NCI-H2029 (cell line): Measurements from ENCODE around the gene ROR2.

Experiments used
- DNase-seq: peaks from one replicate; lab custom pipeline; 2025; lab: John Stamatoyannopoulos, UW

The ROR2 gene

GRCh38 chr9:91841591-91841990 is 108.4 kb downstream of the ROR2 start:
- no peak for DNase-seq

- no peak for DNase-seq
These were observed 109.1 kb downstream of the ROR2 start for GRCh38 chr9:91840882-91841281.

DNA sequence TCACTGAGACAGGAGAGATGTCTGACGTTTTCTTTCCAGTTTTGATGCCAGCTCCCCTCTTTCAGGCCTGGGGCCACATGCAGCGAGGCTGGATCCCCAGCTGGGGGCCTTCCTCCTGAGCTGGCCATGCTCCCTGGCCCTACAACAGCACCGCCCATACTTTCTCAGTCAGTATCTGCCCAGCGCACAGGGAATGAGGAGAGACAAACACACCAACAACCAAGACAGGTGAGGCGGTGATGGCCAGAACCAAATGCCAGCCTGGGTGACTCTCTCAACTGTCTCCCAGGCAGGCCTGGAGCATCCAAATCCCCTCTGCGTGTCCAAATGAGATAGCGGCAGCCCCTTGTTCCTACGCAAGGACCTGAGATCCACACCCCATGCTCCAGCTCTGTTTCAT is 109.6 kb downstream of the ROR2 start:
- no peak for DNase-seq

GRCh38 chr9:91839926-91840465 is 110.0 kb downstream of the ROR2 start:
- DNase-seq, result no peak

- DNase-seq, result peak; percentile 93
These were observed 111.9 kb downstream of the ROR2 start for GRCh38 chr9:91837981-91838731.

- no peak for DNase-seq
These were observed 113.5 kb downstream of the ROR2 start for GRCh38 chr9:91836515-91836914.

DNA sequence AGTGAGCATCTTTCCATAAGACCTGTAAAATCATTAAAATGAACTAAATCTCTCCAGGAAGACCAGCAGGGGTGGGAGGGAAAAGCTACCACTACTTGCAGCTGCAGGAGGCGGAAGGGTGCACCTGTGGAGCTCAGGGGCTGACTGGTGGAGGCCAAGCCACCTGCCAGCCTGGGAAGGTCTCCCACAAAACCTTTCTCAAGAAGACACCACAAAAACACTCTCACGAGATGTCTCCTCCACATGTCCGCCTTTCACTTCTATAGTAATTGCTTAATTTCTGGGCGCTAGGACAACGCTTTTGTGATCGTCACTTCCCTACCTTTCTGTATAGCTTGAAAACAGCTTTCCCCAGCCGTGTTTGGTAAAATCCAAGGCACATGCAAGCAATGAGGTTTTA is 114.4 kb downstream of the ROR2 start:
- no peak for DNase-seq

DNA sequence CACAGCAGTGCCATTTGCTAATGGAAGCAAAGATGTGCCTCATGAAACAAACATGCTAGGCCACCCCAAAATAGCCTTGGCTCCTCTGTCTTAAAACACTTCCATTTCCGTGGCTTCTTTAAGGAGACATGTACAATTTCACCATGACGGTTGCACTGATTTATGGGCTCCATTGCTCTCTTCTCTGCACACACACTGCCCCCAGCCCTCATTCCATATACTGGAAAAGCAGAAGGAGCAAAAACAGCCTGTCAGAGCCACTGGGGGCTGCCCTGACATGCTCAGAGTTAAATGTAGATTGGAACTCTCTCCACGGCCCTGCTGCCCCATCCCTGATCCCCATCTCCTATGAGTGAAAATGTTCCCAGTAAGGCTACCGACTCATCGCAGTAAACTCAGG is 114.8 kb downstream of the ROR2 start:
- DNase-seq, result no peak

DNA sequence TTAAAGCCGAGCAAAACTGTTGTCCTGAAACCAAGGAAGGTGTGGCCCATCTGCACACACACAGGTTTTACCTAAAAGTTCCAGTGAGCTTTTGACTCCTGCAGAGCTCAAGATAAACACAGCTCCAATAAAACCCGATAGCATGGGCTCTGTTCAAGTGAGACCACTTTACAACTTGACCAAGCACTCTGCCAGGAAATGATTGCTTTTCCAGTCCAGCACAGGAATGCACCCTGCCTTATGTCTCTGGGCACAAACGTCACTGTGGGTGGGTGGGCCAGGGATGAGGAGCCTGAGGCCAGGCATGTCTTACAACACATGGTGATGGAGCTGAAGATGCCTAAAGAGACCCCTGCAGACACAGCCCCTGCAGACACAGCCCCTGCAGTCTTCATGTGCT is 115.3 kb downstream of the ROR2 start:
- DNase-seq, result no peak

DNA sequence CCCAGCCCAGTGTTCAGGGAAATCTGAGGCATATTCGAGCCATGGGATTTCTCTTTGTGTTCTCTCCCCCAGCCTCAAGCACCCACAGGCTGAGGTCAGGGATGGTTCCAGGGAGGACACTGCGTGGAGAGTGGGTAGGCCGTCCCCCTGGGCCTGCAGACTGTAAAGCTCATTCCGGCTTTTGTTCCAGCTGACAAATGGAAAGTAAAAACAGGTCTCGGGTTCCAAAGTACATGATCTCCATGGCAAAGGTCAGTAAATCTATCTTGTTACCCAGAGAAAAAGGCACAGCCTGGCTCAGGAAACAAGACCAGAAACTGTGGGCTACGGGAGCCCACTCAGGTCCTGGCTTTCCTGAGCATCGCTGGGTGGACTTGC is 116.2 kb downstream of the ROR2 start:
- DNase-seq, result no peak

GRCh38 chr9:91833096-91833877 is 116.7 kb downstream of the ROR2 start:
- no peak for DNase-seq

DNA sequence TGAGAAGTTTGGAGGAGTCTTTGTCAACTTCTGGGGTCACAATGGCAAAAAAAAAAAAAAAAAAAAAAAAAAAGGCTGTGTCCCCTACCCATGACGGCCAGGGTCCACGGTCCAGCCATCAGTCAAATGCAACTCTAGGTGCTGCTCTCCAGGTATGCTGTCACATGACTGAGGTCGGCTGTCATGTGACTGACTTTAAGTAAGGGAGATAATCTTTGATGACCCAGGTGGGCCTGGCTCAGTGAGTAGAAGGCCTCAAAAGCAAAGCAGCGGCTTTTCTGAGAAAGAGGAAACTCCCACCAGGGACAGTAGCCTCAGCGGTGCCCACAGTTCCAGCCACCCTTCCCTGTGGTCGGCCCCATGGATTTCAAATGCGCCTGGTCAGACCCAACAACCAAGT is 117.7 kb downstream of the ROR2 start:
- DNase-seq, result no peak

DNA sequence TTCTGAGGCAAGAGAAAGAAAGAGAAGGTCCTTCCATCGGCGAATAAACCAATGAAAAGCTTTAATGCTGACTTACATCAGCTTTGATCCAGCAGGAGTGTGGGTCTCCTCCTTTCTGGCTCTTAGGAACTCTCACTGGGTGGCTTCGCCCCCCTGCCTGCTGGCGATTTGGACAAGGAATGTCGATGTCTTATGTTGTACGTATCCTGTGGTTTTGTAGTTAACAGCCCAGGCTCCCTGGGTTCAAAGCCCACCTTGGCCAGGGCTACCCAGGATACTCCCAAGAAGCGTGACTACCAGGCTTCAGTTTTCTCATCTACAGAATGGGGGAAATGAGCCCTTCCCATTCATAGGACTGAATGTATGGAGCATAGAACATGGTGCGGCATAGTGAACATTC is 124.2 kb downstream of the ROR2 start:
- DNase-seq, result no peak

DNA sequence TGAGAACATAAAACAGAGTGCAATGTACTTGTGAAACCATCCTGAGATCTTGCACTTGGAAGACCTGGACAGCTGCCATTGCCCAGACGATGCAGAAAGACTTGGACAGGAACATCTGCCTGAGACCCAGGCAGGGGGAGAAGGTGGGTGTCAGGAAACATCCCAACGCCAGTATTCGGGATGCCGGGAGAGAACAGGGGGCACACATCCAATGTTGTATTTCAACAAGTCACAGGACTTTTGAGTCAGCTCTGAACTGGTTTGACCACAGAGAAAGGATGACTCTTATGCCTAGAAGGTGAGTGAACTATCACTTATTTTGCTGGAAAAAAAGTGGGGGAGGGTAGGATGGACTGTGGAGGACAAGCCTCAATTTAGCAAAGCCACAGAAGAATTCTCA is 124.6 kb downstream of the ROR2 start:
- no peak for DNase-seq

- no peak for DNase-seq
These were observed 125.3 kb downstream of the ROR2 start for GRCh38 chr9:91824601-91825305.

DNA sequence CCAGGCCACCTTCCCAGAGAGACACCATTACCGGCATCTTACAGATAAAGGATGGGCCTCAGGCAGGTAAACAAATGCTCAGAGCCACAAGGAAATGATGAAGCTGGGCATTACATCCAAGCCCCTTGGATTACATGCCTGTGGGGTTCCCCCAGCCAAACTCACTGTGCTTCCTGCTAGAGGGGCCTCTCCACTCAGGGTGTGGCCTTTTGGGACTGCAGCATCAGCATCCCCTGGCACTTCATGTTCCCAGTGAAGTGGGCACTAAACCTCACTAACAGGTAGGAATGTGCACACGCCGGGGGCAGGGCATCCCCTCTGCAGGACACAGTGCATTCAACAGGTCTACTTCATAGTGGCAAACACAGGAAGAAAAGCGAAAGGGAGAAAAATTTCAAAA is 125.9 kb downstream of the ROR2 start:
- no peak for DNase-seq

GRCh38 chr9:91820949-91821880 is 128.8 kb downstream of the ROR2 start:
- DNase-seq, result no peak

GRCh38 chr9:91820126-91820750 is 129.8 kb downstream of the ROR2 start:
- DNase-seq, result no peak

DNA sequence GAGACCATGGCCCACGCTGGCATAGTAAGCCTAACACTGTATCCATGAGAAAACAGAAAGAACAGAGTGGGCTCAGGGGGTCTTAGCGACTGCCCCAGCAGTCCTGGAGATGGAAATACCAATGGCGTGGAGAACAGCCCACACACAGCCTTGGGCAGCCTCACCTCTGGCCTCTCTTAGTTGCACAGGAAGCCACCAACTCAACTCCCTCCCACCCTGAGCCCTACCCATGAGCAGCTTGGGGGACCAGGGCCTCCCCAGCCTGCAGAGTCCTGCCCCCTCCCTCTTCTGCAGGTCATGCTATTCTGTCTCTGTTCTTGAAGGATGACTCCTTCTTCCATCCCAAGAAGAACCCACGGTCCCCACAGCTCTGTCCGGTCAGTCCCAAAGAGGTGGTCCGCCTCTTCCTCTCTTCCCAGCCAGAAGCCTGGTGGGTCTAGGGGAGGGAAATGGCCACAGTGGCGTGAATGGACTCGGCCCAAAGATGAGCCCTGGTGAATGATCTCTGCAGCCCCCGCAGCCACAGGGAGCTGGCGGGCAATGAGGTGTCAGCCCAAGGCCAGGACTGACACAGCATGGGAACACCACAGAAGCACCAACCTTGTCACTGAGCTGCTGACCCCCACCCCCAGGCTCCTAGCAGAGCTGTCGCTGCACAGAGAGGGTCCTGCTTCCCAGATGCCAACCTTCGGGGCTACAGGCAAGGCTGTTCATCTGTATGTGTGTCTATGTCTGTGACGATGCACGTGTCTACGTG is 131.2 kb downstream of the ROR2 start:
- DNase-seq, result no peak

DNA sequence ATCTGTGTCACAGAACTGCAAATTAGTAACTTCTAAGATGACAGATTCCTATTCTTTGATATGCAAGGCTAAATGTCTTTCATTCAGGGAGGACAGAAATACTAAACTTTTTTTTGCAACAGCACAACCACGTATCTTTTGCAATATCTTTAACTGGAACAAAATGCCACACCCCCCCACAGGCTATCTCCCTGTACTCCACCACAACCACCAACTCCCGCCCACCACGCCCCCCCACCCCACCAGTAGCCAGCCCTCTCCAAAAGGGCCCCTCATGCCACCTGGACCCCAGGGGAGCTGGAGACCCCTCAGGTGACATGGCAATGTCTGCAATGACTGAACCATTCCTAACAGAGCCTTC is 131.8 kb downstream of the ROR2 start:
- no peak for DNase-seq
